Measurements from ENCODE around the gene HNF4A.

DNA sequence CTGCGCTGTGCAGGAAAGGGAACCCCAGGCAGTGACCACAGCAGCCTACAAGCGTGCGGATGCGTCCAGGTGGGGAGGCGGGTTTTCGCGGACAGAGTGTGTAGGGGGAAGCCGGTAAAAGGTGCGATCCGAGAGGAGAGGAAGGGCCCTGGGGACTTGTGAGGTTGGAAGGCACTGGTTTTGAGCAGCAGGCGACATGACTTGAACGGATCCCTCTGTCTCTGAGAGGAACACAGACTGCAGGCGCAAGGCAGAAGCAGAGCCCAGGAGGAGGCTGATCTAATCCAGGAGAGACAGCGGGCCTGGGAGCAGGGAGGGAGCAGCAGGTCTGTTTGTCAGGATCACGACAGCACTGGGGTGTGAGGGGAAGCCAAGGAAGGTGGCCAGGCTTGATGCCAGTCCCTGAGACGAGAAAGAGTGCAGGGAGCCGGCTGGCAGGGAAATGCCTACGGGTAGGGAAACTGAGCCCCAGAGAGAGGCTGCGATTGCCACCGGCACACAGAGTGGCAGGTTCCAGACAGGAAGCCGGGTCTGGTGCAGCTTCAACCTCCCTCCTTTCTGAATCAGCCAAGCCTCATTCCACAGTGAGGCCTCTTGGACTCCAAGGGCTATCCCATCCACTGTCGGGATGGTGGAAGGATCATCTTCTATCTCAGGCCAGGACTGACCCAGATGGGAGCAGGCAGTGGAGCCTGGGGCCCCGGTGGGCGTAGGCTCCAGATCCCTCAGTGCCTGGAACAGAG, 57.1 kb downstream of the HNF4A start:
- TF ChIP-seq, protein P1, sequence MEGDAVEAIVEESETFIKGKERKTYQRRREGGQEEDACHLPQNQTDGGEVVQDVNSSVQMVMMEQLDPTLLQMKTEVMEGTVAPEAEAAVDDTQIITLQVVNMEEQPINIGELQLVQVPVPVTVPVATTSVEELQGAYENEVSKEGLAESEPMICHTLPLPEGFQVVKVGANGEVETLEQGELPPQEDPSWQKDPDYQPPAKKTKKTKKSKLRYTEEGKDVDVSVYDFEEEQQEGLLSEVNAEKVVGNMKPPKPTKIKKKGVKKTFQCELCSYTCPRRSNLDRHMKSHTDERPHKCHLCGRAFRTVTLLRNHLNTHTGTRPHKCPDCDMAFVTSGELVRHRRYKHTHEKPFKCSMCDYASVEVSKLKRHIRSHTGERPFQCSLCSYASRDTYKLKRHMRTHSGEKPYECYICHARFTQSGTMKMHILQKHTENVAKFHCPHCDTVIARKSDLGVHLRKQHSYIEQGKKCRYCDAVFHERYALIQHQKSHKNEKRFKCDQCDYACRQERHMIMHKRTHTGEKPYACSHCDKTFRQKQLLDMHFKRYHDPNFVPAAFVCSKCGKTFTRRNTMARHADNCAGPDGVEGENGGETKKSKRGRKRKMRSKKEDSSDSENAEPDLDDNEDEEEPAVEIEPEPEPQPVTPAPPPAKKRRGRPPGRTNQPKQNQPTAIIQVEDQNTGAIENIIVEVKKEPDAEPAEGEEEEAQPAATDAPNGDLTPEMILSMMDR (IDR thresholded peaks at IDR 0.05), result no peak
- TF ChIP-seq RAD21 (IDR thresholded peaks at IDR 0.05; ENCODE audit: low read length) (no peak), FOSL2 (IDR thresholded peaks at IDR 0.05; ENCODE audit: borderline replicate concordance, low read depth) (no peak), RXRA (IDR thresholded peaks at IDR 0.05; ENCODE audit: borderline replicate concordance, low read depth) (no peak), MEF2A (IDR thresholded peaks at IDR 0.05; ENCODE audit: borderline replicate concordance, low read depth) (no peak), GATA2 (CRISPR knock-in tag; IDR thresholded peaks at IDR 0.05) (no peak), EP300 (IDR thresholded peaks at IDR 0.05; ENCODE audit: borderline replicate concordance in 1 of 2, low read depth in 1 of 2, low read length in 1 of 2) (no peak)
- TF ChIP-seq, protein P2, sequence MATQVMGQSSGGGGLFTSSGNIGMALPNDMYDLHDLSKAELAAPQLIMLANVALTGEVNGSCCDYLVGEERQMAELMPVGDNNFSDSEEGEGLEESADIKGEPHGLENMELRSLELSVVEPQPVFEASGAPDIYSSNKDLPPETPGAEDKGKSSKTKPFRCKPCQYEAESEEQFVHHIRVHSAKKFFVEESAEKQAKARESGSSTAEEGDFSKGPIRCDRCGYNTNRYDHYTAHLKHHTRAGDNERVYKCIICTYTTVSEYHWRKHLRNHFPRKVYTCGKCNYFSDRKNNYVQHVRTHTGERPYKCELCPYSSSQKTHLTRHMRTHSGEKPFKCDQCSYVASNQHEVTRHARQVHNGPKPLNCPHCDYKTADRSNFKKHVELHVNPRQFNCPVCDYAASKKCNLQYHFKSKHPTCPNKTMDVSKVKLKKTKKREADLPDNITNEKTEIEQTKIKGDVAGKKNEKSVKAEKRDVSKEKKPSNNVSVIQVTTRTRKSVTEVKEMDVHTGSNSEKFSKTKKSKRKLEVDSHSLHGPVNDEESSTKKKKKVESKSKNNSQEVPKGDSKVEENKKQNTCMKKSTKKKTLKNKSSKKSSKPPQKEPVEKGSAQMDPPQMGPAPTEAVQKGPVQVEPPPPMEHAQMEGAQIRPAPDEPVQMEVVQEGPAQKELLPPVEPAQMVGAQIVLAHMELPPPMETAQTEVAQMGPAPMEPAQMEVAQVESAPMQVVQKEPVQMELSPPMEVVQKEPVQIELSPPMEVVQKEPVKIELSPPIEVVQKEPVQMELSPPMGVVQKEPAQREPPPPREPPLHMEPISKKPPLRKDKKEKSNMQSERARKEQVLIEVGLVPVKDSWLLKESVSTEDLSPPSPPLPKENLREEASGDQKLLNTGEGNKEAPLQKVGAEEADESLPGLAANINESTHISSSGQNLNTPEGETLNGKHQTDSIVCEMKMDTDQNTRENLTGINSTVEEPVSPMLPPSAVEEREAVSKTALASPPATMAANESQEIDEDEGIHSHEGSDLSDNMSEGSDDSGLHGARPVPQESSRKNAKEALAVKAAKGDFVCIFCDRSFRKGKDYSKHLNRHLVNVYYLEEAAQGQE (IDR thresholded peaks at IDR 0.05; ENCODE audit: low read depth, low read length), result no peak
- TF ChIP-seq, protein P3, sequence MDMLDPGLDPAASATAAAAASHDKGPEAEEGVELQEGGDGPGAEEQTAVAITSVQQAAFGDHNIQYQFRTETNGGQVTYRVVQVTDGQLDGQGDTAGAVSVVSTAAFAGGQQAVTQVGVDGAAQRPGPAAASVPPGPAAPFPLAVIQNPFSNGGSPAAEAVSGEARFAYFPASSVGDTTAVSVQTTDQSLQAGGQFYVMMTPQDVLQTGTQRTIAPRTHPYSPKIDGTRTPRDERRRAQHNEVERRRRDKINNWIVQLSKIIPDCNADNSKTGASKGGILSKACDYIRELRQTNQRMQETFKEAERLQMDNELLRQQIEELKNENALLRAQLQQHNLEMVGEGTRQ (IDR thresholded peaks at IDR 0.05; ENCODE audit: borderline replicate concordance, low read depth, low read length), result no peak
